GM19397 (cell line): ENCODE results near the gene LRCH4.

Experiments
- ATAC-seq: cut with Tn5 transposase; IDR thresholded peaks from one replicate; pipeline ENCODE4 v1.9.1; 2021; ENCODE audit warnings: mild to moderate bottlenecking, moderate library complexity; ENCODE audit not compliant: unreplicated experiment

The LRCH4 gene, protein sequence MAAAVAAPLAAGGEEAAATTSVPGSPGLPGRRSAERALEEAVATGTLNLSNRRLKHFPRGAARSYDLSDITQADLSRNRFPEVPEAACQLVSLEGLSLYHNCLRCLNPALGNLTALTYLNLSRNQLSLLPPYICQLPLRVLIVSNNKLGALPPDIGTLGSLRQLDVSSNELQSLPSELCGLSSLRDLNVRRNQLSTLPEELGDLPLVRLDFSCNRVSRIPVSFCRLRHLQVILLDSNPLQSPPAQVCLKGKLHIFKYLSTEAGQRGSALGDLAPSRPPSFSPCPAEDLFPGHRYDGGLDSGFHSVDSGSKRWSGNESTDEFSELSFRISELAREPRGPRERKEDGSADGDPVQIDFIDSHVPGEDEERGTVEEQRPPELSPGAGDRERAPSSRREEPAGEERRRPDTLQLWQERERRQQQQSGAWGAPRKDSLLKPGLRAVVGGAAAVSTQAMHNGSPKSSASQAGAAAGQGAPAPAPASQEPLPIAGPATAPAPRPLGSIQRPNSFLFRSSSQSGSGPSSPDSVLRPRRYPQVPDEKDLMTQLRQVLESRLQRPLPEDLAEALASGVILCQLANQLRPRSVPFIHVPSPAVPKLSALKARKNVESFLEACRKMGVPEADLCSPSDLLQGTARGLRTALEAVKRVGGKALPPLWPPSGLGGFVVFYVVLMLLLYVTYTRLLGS

DNA sequence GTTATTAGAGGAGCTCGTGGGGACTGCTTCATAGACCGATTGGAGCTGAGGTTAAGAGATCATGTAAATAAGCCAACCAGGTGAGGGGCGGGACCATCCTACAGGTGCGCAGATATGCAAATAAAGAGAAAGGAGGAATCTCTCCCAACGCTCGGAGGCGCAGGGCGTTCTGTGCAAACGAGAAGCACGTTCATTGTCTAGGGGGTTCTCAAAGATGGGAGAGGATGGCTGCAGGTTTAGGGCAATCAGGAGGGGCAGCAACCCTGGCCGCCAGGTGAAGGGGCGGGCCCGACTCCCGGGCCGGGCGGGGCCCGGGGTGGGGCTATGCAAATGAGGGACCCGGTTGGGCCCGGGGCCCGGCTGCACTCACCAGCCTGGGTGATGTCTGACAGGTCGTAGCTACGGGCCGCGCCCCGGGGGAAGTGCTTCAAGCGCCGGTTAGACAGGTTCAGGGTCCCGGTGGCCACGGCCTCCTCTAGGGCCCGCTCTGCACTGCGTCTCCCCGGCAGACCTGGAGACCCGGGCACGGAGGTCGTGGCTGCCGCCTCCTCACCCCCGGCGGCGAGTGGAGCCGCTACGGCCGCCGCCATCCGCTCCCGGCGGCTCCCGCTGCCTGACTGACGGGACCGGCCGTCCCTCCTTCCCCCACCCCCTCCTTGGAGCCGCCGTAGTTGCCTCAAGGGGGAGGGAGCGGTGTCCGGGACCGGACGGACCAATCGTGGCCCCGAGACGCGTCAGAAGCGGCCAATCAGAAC lies at the start of gene LRCH4:
Gene LRCH4 (minus strand): TSS at position 619 of the 755 bp plus-strand sequence. CDS start 29 bp downstream, at position 590.
- peak; percentile 24 for ATAC-seq

DNA sequence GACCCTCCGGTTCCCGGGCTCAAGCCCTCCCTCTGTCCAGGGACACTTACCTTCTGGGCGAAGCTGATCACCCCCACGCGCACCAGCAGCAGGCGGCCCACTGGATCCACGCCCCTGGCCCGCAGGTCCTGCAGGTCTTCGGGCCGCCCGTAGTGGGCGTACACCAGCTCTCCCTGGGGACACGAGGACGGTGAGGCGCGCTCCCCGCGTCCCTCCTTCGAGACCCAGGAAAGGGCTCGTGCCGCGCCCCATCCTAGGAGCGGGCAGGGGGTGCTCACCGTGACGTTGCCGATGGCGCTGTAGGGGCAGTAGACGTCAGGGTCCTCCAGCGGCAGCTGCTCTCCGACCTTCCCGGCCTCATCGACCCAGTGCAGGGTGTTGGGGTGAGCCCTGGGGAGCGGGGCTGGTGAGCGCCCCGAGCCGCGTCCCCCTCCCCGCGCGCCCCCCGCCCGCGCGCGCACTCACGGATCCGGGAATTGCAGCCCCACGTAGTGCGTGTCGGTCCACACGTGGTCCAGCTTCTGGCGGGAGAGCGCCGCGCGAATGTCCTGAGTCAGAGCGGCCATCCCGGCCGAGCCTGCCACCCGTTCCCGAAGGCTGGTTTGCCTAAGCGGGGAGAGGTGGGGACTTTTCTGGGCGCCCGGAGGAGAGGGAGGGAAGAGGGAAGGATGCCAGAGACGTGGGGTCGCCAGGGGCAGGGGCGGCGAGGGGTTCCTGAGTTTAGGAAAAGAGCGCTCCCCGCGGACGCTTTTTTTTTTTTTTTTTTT lies 47.2 kb upstream of the LRCH4 start:
- ATAC-seq = no peak

DNA sequence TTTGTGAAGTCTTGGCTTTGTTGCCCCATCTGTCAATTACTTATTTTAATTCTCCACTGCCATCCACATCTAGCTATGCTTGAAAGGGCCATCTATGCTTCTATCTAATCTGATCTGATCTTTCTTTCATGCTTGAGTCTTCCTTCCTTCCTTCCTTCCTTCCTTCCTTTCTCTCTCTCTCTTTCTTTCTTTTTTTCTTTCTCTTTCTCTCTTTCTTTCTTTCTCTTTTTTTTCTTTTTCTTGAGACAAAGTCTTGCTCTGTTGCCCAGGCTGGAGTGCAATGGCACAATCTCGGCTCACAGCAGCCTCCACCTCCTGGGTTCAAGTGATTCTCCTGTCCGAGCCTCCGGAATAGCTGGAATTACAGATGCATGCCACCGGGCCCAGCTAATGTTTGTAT lies 44.1 kb upstream of the LRCH4 start:
- ATAC-seq = no peak

DNA sequence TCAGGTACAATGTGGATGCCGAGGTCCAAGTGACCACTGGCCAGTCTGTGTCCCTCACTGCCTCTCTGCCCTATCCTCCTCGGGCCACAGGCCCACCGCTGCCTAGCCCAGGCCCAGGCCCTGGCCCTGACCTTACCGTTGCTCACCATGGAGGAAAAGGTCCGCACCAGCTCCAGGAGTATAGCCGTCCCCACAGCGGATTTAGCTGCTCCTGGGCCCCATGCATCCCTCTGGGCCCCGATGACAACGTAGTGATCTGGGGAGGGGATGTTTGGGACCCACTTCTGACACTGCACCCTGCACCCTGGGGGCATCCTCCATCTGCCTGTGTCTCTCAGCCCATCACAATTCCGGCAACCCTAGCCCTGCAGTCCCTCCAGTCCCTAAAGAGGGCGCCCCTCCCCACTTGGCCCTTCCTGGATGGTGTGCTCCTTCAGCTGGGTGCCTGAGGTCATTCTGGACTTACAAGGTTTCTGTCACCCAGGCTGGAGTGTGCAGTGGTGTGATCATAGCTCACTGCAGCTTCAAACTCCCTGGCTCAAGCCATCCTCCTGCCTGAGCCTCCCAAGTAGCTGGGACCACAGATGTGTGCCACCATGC lies 43.3 kb upstream of the LRCH4 start:
- no peak for ATAC-seq

DNA sequence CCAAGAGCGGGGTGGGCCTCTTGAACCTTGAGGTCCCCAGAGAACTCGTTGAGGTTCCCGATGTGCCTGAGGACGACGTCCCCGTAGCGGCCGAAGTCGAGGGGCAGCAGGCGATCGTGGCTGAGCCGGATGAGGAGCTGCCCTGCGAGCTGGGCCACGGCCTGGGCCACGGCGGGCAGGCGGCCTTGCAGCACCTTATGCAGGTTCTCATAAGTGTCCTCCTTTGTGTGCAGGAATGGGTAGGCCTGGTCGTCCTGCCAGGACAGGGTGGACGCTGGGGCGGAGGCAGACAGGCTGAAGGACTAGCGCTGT lies 41.3 kb upstream of the LRCH4 start:
- no peak for ATAC-seq

DNA sequence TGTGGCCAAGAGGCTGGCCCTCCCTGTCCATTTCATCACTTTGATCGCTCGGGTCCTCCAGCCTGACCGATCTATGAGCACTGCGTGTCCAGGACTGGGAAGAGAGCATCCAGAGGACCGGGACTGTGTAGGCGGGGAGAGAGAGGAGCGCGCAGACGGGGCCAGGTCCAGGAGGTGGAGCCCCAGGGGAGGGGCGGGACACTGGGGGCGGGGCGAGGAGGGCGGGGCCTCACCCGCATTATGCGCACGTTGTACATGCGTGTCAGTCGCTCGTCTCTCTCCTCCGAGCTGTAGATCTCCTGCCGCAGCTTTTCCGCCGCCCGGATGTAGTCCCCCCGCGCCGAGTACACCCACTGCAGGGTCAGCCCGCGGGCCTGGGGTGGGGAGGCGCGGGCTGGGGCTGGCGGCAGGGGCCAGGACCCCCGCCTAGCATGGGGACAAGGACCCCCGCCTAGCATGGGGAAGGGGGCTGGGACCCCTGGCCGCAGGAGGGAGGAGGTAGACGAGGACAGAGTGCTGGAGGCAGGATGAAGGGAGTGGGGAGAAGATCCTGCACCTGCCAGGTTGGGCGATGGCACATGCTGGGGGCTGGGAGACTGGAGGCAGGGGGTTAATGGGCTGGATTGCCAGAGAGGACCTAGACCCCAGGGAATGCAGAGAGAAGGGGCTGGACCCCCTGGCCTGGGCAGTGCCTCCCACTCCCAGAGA lies 40.8 kb upstream of the LRCH4 start:
- ATAC-seq = peak; percentile 88

DNA sequence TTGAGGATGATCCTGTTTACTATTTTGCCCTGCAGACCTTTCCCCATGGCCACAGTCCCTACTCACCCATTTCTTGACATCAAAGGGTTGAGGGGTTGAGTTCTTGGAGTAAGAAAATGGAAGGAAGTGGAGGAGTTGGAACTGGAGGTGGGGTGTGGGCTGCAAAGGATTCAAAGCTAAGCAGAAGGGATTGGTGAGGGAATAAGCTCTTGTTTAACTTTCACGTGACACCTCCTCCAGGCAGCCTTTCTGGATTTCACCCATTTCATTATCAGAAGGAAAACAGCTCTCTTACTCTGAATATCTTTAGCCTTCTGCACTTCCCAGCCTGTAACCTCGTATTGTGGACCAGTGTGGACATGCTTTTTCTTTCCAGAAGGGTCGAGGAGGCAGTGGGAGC lies 40.1 kb upstream of the LRCH4 start:
- ATAC-seq = no peak

DNA sequence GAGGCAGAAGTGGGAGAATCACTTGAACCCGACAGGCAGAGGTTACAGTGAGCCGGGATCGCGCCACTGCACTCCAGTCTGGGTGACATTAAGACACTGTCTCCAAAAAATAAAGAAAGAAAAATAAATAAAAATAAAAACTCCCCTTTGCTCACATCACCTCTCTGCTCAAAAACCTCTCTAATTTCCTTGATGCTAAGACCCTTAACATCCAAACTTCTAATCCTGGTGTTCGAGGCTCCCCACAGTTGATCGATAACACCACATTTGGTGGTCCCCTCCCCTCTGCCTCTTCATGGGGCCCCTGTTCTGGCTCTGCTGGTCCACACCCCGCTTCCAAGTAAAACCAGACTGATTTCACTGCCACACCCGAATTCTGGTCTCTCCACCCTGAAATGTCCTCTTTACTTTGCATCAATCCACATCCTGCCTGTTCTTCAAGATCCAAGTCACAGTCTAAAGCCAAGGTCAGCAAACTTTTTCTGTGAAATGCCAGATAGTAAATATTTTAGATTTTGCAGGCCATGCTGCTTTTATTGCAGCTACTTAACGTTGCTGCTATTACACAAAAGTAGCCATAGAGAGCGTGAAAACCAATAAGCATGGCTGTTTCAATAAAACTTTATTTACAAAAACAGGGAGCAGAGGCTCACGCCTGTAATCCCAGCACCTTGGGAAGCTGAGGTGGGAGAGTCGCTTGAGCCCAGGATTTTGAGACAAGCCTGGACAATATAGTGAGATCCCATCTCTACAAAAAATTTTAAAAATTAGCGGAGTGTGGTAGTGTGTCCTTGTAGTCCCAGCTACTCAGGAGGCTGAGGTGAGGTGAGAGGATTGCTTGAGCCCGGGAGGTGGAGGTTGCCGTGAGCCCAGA lies 38.3 kb upstream of the LRCH4 start:
- ATAC-seq = no peak

DNA sequence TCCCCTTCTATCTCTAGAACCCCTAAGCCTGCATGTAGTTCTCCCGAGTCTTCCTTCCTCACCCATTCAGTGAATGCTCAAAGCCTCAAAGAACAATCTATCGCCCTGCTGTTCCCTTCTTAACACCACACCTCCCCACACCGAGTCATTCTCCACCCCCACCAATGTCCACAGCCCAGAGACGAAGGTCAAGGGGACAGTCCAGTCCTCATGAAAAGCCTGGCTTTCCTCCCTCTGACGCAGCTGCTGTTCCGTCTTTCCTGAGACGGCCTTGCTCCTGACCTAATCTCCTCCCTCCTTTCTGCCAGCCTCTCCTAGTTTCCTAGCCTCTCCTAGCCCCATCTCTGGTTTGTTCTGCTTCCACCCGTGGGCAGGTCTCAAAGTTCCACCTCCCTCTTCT lies 35.6 kb upstream of the LRCH4 start:
- ATAC-seq = no peak

DNA sequence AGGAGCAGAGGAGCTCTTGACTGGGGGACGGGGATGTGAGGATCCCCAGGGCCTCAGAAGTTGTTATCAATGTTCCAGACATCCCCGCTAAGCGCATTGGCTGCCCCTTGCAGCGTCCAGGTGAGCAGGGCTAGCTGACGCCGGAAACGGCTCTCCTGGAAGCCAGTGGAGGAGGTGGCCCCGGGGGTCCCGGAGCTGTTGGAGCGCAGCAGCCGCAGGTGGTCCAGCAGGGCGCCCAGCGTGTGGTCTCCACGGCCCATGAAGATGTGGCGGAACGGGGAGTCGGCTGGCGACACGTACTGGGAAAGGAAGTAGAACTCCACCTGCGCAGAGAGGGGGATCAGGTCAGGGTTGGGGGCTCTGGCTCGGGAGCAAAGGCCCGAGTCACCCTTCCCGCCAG lies 34.9 kb upstream of the LRCH4 start:
- no peak for ATAC-seq

DNA sequence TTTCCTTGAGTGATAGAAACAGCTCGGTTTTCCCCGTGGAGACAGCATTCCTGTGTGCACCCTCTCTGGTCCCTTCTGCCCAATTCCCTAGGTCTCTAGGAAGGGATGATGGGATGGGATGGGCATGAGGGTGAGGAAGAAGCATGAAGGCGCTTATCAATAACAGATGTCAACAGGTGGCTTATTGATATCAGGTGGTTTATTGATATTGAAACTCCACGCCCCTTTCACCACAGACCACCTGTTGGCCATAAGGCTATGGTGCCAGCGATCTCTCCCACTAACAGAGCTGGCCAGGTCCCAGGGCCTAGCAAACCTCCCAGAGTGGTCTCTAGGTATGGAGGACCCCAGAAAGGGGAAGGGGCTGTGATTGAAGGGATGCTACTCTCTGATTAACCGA lies 34.3 kb upstream of the LRCH4 start:
- ATAC-seq = no peak

DNA sequence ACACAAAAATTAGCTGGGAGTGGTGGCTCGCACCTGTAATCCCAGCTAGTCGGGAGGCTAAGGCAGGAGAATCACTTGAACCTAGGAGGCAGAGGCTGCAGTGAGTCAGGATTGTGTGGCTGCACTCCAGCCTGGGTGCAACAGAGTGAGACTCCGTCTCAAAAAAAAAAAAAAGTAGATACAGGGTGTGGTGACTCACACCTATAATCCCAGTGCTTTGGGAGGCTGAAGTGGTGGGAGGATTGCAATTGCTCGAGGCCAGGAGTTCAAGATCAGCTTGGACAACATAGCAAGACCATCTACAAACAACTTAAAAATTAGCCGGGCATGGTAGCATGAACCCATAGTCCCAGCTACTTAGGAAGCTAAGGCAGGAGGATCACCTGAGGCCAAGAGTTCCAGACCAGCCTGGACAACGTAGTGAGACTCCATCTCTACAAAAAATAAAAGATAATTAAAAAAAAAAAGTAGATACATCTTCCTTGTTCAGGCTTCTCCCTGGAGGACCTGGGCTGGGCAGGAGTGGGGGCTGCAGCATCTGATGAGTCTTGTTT lies 28.5 kb upstream of the LRCH4 start:
- no peak for ATAC-seq

DNA sequence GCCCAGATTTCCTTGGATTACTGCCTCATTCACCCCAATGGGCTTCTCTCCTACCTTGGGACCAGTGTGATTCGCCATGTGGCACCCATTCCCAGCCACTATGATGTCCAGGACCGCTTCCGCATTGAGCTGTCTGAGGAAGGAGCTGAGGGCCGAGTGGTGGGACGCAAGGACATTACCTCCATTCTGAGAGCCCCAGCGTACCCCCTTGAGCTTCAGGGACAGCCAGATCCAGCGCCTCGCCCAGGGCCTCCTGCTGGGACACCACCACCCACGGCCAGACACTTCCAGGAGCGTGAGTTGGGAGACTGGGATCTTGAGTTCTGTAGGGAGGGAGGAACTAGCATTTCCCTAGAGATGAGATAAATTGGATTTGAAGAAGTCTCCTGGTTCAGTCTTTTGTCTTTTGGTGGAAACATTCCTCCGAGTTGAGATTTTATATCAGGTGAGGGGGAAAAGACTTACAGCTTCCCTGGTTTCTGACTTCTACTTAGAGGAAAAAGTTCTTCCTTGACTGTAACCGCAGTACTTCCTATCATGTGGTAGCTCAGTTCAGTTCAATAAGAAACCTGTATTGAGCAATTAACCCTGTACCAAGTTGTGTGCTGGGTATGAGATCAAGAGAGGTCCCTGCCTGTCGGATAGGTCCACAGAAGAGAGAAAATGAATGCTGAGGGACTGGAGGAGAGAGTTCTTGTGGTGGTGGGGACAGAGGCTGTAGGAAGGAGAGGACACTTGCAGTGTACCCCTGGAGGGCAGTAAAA lies 27.7 kb upstream of the LRCH4 start:
- ATAC-seq = no peak

DNA sequence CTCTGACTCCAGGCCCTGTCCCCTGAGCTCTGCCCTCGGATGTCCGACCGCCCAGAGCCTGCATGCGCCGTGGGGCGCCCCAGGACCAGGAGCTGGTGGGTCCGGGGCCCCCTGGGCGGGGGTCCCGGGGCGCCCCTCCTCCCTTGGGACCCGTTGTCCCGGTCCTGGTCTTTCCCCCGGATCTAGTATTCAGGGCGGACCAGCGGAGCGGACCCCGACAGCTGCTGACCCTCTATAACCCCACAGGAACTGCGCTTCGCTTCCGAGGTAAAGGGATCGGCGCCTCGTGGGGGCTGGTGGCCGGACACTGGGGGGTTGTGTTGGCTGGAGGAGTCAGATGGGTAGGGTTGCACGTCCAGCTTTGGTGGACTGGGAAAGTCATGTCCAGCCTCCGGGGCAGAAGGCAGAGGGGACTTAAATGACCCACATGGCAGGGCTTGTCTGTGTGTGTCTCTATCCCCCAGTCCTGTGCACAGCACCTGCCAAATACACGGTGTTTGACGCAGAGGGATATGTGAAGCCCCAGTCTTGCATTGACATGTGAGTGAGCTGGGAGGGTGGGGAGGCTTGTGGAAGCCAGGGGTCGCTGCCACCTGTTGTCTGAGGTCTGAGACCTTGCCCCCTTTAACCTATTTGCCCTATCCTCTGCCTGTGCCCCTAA lies 26.9 kb upstream of the LRCH4 start:
- ATAC-seq = peak; percentile 4

DNA sequence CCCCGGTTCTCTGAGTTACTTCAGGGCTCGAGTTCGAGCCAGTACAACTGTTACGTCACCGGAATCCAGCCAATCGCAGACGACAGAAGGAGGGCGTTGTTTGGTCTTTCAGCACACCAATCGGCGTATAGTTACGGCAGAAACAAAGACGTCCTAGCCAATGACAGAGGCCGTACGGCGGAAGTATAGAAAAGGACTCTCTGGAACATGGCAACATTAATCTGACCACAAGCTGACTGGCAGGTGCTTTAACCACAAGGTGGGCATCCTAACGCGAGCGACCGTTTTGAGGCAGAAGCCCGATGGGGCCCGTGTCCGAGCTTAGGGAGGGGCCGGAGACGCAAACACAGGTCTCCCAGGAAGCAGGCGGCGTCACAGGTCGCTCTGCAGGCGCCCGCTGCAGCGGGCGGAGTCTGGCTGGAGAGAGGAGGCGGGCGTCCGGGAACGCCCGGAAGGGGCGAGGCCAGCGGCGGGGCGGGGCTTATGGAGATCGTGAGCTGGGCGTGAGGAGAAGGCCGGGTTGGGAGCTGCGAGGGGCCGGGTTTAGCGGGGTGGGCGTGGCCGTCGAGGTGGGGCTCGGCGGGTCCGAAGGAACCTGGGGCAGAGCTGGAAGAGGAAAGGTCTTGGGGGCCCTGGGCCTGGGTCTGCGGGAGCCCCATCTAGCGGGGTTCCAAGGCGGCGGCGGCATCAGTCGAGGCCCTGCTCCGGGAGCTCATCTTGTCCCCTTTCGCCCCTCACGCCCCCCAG lies 26.2 kb upstream of the LRCH4 start, which contains the start of gene MOSPD3:
Gene MOSPD3 (plus strand): TSS at position 558 of the 747 bp plus-strand sequence. CDS start 252 bp downstream, outside the sequence.
- peak; percentile 93 for ATAC-seq

DNA sequence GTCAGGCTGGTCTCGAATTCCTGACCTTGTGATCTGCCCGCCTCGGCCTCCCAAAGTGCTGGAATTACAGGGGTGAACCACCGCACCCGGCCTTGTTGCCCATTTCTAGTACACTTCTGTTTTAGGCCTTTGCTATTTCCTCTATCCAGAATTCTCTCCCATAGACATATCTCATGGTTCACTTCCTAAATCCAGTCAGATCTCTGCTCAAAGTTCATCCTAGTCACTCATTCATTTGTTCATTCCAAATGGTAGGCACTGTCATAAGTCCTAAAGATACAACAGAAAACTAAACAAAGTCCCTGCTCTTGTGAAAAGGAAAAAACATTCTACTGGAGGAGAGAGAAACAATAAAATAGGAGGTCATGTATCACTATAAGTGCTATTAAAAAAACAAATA lies 24.0 kb upstream of the LRCH4 start:
- no peak for ATAC-seq

DNA sequence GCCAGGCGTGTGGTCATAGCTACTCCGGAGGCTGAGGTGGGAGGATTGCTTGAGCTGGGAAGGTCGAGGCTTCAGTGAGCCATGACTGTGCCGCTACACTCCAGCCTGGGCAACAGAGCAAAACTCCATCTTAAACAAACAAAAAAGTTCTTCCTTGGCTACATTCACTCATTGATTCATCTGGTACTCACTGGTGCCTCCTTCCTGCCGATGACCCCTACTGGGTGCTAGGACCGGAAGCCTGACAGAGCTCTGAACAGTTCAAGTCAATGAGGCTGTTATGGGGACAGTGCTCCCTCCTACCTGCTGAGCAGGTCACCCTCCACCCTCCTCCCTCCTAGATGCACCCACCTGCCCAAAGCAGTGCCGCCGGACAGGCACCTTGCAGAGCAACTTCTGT lies 21.2 kb upstream of the LRCH4 start:
- no peak for ATAC-seq
